GM12875 (cell line): Measurements from ENCODE around the gene ATP1A3.

ENCODE experiments used
- H3K4me3 ChIP-seq: one replicate; pipeline ENCODE4 v1.5.1; 2011; ENCODE audit warnings: low read depth, low read length, control low read depth
- TF ChIP-seq, protein P1 (sequence below): IDR thresholded peaks from 2 replicates; pipeline ENCODE4 v1.5.1; 2011; ENCODE audit warnings: low read depth, mild to moderate bottlenecking, control low read depth, inconsistent platforms, low read length, moderate library complexity, borderline replicate concordance; ENCODE audit not compliant: insufficient read depth

ATP1A3 gene

DNA sequence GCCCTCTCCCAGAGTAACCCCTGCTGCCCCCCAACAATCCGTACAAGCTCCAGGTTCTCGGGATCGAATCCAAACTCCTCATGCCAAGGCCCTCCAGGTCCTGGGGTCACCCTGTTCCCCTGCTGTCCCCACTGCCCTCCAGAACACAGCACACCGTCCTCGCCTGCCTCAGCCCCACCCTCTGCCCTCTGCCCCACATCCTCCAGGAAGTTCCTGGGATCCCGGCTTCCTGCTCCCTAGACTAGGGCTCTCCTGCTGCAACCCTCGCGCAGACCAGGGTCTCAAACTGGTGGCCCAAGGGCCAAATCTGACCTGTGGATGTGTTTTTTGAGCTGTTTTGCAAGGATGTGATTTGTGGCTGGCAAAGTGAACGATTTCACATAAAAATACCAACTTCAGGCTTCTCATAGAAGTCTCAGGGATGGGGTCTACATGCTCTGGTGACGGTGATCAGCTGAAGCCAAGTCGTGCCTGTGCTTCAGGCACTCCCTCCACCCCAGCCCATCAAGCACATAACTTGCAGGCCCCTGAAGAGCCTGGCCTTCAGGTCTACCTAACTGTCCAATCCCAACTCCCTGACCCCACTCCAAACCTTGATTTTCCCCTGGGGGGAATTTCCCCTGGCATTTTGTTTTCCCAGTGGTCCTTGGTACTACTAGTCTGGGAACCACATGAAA is 36.7 kb downstream of the ATP1A3 start:
- H3K4me3 ChIP-seq: no peak overlapping the region

DNA sequence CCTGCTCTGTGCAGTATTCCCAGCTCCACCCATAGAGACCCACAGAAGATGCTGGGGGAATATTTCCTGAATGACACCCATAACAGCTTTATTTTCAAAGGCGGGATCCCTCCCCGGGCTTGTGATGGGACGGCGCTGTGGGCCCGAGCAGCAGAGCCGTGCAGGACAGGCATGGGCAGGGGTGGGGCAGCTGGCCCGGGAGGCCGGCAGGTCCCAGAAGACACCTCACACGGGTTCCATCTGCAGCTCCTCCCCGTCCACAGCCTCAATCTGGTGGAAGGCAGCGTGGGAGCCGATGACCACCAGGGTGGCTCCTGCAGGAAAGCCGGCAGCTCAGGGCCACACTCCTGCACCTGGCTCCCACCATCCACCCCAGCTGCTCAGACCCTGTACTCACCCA is 37.4 kb downstream of the ATP1A3 start:
- TF ChIP-seq, protein P1, sequence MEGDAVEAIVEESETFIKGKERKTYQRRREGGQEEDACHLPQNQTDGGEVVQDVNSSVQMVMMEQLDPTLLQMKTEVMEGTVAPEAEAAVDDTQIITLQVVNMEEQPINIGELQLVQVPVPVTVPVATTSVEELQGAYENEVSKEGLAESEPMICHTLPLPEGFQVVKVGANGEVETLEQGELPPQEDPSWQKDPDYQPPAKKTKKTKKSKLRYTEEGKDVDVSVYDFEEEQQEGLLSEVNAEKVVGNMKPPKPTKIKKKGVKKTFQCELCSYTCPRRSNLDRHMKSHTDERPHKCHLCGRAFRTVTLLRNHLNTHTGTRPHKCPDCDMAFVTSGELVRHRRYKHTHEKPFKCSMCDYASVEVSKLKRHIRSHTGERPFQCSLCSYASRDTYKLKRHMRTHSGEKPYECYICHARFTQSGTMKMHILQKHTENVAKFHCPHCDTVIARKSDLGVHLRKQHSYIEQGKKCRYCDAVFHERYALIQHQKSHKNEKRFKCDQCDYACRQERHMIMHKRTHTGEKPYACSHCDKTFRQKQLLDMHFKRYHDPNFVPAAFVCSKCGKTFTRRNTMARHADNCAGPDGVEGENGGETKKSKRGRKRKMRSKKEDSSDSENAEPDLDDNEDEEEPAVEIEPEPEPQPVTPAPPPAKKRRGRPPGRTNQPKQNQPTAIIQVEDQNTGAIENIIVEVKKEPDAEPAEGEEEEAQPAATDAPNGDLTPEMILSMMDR: no peak

More for the DNA sequence above, 36.7 kb downstream of the ATP1A3 start:
- TF ChIP-seq, protein P1: no peak

DNA sequence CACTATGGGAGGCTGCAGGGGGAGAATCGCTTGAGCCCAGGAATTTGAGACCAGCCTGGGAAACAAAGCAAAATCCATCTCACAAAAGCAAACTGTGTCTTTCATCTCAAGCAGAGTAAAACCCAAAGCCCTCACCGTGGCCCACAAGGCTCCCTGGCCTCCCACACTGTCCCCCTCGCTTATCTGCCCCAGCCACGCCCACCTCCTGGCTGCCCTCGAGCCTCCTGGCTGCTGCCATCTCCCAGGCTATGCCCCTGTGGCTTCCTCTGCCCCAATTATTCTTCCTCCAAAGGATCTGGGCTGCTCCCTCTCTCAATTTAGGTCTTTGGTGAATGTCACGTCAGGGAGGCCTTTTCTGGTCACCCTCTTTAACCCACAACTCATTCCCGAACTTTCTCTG is 38.5 kb downstream of the ATP1A3 start:
- no peak overlapping the region for H3K4me3 ChIP-seq
- TF ChIP-seq, protein P1: no peak

More for the DNA sequence above, 37.4 kb downstream of the ATP1A3 start:
- H3K4me3 ChIP-seq: no peak overlapping the region

DNA sequence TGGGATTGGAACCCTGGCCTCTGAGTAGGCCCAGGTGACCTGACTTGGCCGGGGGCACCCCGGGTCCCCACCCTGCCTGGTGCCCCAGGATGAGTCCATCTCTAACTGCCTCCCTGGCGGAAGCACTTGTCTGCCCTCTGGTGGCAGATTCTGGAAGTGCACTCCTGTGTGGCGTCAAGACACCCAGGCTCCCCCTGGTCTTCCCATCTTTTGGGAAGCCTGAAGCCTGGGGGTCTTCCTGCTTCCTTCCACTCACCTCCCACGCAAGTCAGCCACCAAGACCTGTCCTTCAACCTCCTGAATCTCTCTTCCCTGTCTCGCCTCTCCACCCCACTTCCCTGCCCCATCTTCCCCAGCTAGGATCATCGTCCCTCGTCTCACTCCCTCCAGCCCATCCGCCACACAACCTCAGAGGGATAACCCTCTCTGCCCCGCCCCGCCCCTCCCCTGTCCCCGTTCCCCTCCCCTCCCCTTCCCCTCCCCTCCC is 42.3 kb downstream of the ATP1A3 start:
- H3K4me3 ChIP-seq: no peak overlapping the region
- TF ChIP-seq, protein P1: peak; percentile 99

DNA sequence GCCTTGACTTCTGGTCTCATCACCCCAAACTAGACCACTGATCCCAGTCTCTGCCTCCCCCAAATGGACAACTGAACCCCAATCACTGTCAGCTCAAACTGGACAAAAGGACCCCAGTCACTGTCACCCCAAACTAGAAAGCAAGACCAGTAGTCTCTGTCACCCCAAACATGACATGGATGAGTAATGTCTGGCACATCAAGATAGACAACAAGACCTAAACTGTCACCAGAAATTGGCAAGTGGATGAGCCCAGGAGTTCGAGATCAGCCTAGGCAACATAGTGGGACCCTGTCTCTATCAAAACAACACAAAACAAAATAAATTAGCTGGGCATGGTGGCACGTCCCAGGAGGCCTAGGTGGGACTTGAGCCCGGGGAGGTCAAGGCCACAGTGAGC is 46.9 kb downstream of the ATP1A3 start:
- no peak overlapping the region for H3K4me3 ChIP-seq
- TF ChIP-seq, protein P1: no peak

DNA sequence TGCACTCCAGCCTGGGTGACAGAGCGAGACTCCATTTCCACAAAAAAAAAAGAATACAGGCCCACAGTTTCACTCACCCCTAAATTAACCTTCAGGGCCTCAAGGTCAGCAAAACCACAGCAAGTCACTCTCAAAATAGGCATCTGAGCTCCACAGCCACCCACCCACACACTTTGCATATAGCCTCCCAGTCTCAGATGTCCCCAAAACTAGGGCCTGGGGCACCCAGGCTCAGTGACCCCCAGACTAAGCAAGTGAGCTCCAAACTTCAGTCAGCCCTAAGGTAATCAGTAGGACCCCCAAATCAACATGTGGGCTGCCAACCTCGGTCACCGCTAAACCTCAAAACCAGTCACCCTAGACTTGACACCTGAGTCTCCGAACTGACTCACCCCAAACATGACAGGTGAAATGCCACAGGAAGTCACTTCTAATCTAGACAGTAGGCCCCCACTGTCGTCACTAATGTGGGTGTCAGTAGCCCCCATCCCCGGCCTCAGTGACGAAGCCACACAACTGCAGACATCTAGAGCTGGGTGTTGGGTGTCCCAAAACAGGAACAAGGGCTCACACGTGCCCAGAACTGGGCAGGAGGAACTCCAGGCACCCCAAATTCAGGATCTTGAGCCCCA is 48.8 kb downstream of the ATP1A3 start:
- H3K4me3 ChIP-seq: no peak overlapping the region
- TF ChIP-seq, protein P1: no peak

DNA sequence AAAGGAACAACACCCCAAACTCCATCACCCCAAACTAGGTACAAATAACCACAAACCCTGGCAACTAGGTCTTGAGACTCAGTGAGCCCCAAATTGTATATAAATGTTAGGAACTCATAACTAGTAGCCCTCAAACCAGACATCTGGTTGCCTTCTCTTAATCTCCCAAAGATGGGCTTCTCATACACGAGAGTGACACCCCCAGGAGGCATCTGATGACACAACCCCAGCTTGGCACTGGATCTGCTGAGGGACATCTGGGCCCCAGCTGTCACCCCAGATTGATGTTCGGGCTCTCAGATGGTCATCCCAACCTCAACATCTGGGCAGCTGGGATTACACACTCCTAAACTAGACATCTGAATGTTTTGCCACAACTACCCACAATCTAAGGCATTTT is 49.7 kb downstream of the ATP1A3 start:
- TF ChIP-seq, protein P1: no peak
- no peak overlapping the region for H3K4me3 ChIP-seq
